Gastrocnemius medialis (tissue), 4 donors: ENCODE results near the gene IFI16. TPM values are rescaled to one million over a fixed set of nuclear protein-coding genes. Genes with fewer than 3 reads are reported as not detected.

Source experiments
- ATAC-seq, 2 donors: fragments of 150-250 bp; one replicate each; pipeline ENCODE4 v1.9.1; 2016
- DNase-seq, 2 donors: peaks; one replicate each; pipeline ENCODE4 v3.0.0-alpha.2; 2019
- H3K27ac ChIP-seq, 4 donors: fragments of 200-600 bp; sonication (generic); 1 replicate in 1 of 4; 2 replicates in 3 of 4; pipeline ENCODE4 v1.5.1; 2016 to 2018; ENCODE audit warnings: mild to moderate bottlenecking in 2 of 4, moderate library complexity in 1 of 4
- H3K27me3 ChIP-seq, 3 donors: fragments of 200-600 bp; sonication (generic) in 2 of 3; 1 replicate in 1 of 3; 2 replicates in 2 of 3; pipeline versions ENCODE4 v1.5.1 to v1.6.0; 2016 to 2019; ENCODE audit warnings: mild to moderate bottlenecking in 1 of 3, moderate library complexity in 1 of 3
- H3K36me3 ChIP-seq, 2 donors: fragments of 200-600 bp; sonication (generic) in 1 of 2; one replicate each; pipeline ENCODE4 v1.5.1; 2017 to 2018
- H3K4me1 ChIP-seq, 2 donors: fragments of 200-600 bp; sonication (generic) in 1 of 2; one replicate each; pipeline ENCODE4 v1.5.1; 2016 to 2017; ENCODE audit warnings: mild to moderate bottlenecking in 2 of 2
- H3K4me3 ChIP-seq, 4 donors: fragments of 200-600 bp; sonication (generic) in 3 of 4; 1 replicate in 1 of 4; 2 replicates in 3 of 4; pipeline ENCODE4 v1.5.1; 2016 to 2019; ENCODE audit warnings: mild to moderate bottlenecking in 2 of 4
- H3K9me3 ChIP-seq, 3 donors: fragments of 200-600 bp; sonication (generic) in 2 of 3; 1 replicate in 1 of 3; 2 replicates in 2 of 3; pipeline ENCODE4 v1.5.1; 2016 to 2019
- POLR2A ChIP-seq, 2 donors: fragments of 450-650 bp; IDR thresholded peaks; one replicate each; pipeline ENCODE4 v1.6.1; 2017; ENCODE audit warnings: antibody characterized with exemption in 2 of 2, mild to moderate bottlenecking in 2 of 2, moderate library complexity in 2 of 2
- in situ Hi-C, 4 donors: fragments of 200-750 bp; cut with MboI; loops; one replicate each; pipeline versions ENCODE4 v1.15.0 to v1.8.0; 2017; ENCODE audit warnings: low sequenced_read_pairs in 4 of 4
- intact Hi-C: fragments of 100-400 bp; cut with DNase I; formaldehyde crosslinking; loops from one replicate; pipeline ENCODE4 v1.15.1; 2023; ENCODE audit warnings: low total_unique reads
- total RNA-seq, 4 donors: library from RNA; depleted of rRNA; stranded (reverse); fragments of >200 nt; gene quantifications; one replicate each; pipeline versions ENCODE4 v1.1.0 to v1.2.3, GENCODE V29; 2016
- TF ChIP-seq, protein P1 (sequence below), 5 experiments: fragments of 450-650 bp in 3 of 5; fragments of 200-600 bp in 2 of 5; sonication (generic) in 2 of 5; IDR thresholded peaks in 4 of 5; conservative IDR thresholded peaks in 1 of 5; 1 replicate in 4 of 5; 2 replicates in 1 of 5; pipeline ENCODE4 v1.5.1; 2016 to 2019; ENCODE audit warnings: antibody characterized with exemption in 5 of 5, mild to moderate bottlenecking in 3 of 5, moderate library complexity in 3 of 5

IFI16 gene
- total RNA-seq, 4 donors from 2014 or later: 13.5 to 18.5 (median 14.2) TPM

- no peak for DNase-seq
- ATAC-seq: no peak
- intact Hi-C loops: no loop called here
- in situ Hi-C loops: no loop called here
- Histone ChIP-seq H3K4me1 (no peaks in the 10 kb centered on the region), H3K36me3 (no peaks in the 10 kb centered on the region), H3K27ac (no peak overlapping the region), H3K9me3 (no peaks in the 10 kb centered on the region), H3K4me3 (no peak overlapping the region), H3K27me3 (no peaks in the 10 kb centered on the region)
- TF ChIP-seq POLR2A (IDR thresholded peaks at IDR 0.05): no peak
- TF ChIP-seq, protein P1, sequence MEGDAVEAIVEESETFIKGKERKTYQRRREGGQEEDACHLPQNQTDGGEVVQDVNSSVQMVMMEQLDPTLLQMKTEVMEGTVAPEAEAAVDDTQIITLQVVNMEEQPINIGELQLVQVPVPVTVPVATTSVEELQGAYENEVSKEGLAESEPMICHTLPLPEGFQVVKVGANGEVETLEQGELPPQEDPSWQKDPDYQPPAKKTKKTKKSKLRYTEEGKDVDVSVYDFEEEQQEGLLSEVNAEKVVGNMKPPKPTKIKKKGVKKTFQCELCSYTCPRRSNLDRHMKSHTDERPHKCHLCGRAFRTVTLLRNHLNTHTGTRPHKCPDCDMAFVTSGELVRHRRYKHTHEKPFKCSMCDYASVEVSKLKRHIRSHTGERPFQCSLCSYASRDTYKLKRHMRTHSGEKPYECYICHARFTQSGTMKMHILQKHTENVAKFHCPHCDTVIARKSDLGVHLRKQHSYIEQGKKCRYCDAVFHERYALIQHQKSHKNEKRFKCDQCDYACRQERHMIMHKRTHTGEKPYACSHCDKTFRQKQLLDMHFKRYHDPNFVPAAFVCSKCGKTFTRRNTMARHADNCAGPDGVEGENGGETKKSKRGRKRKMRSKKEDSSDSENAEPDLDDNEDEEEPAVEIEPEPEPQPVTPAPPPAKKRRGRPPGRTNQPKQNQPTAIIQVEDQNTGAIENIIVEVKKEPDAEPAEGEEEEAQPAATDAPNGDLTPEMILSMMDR (IDR thresholded peaks at IDR 0.05 in 4 of 5, conservative IDR thresholded peaks at IDR 0.05 in 1 of 5): no peak
Measured at GRCh38 chr1:159083013-159083412, 73.3 kb downstream of the IFI16 start.

DNA sequence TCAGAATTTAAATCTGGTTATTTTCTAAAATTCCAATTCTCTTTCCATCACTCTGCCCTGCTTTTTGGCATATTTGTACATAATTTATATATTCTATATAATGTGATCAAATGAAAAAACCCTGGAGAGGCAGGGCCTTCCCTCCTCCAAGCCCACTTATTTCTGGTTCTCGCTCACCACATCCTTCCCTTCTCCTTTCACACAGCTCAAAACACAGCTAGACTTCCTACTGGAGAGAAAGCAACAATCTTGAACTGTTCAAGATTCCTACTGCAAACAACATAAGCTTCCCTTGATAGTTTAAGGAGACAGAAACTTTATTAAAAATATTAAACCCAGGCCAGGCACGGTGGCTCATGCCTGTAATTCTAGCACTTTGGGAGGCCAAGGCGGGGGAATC is 74.4 kb downstream of the IFI16 start:
- in situ Hi-C loops: no loop called here
- H3K27ac ChIP-seq: no peak overlapping the region
- ATAC-seq (no peak), DNase-seq (no peak)
- no peaks in the 10 kb centered on the region for H3K9me3 ChIP-seq
- no peaks in the 10 kb centered on the region for H3K27me3 ChIP-seq
- H3K36me3 ChIP-seq: no peaks in the 10 kb centered on the region
- H3K4me3 ChIP-seq: no peak overlapping the region
- intact Hi-C loops: no loop called here
- H3K4me1 ChIP-seq: no peaks in the 10 kb centered on the region
- TF ChIP-seq POLR2A (IDR thresholded peaks at IDR 0.05): no peak
- TF ChIP-seq, protein P1 (IDR thresholded peaks at IDR 0.05 in 4 of 5, conservative IDR thresholded peaks at IDR 0.05 in 1 of 5): no peak

DNA sequence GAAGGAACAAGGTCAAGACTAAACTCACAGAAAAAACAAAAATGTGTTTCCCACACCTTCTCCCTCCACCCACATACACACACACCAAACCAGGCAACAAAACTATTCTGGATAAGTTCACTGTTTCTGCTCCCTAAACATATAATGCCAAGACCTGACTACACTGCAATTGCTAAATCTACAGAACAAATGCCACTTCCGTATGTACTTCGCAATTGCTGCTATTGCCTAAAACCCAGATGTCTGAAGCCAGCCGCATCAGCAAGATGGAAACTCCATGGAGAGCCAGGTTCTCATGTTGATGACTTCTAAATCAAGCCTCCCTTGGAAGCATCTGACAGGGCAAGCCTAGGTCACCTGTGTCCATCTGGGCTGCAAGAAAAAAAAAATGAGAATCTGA is 75.2 kb downstream of the IFI16 start:
- TF ChIP-seq, protein P1 (IDR thresholded peaks at IDR 0.05 in 4 of 5, conservative IDR thresholded peaks at IDR 0.05 in 1 of 5): no peak
- TF ChIP-seq POLR2A (IDR thresholded peaks at IDR 0.05): no peak
- no peaks in the 10 kb centered on the region for H3K36me3 ChIP-seq
- no peaks in the 10 kb centered on the region for H3K27me3 ChIP-seq
- no peaks in the 10 kb centered on the region for H3K4me1 ChIP-seq
- DNase-seq (no peak), ATAC-seq (no peak)
- H3K9me3 ChIP-seq: no peaks in the 10 kb centered on the region
- intact Hi-C loops (no loop called here), in situ Hi-C loops (no loop called here)
- H3K27ac ChIP-seq: no peak overlapping the region
- H3K4me3 ChIP-seq: no peak overlapping the region

GRCh38 chr1:159088050-159088449 is 78.3 kb downstream of the IFI16 start:
- in situ Hi-C loops (no loop called here), intact Hi-C loops (no loop called here)
- DNase-seq (no peak), ATAC-seq (no peak)
- Histone ChIP-seq H3K9me3 (no peaks in the 10 kb centered on the region), H3K36me3 (no peaks in the 10 kb centered on the region), H3K27ac (no peak overlapping the region), H3K27me3 (no peaks in the 10 kb centered on the region), H3K4me1 (no peaks in the 10 kb centered on the region), H3K4me3 (no peak overlapping the region)
- TF ChIP-seq POLR2A (IDR thresholded peaks at IDR 0.05): no peak
- TF ChIP-seq, protein P1 (IDR thresholded peaks at IDR 0.05 in 4 of 5, conservative IDR thresholded peaks at IDR 0.05 in 1 of 5): no peak

GRCh38 chr1:159088546-159089183 is 79.0 kb downstream of the IFI16 start:
- TF ChIP-seq, protein P1 (IDR thresholded peaks at IDR 0.05 in 4 of 5, conservative IDR thresholded peaks at IDR 0.05 in 1 of 5): no peak
- no peak for TF ChIP-seq POLR2A (IDR thresholded peaks at IDR 0.05)
- no peak for DNase-seq
- no peaks in the 10 kb centered on the region for H3K4me1 ChIP-seq
- intact Hi-C loops: no loop called here
- no peaks in the 10 kb centered on the region for H3K9me3 ChIP-seq
- in situ Hi-C loops: no loop called here
- no peaks in the 10 kb centered on the region for H3K36me3 ChIP-seq
- no peak overlapping the region for H3K27ac ChIP-seq
- no peaks in the 10 kb centered on the region for H3K27me3 ChIP-seq
- ATAC-seq: no peak
- no peak overlapping the region for H3K4me3 ChIP-seq
